Measurements from ENCODE around the gene CDC73. TPM values are rescaled to one million over a fixed set of nuclear protein-coding genes. Genes with fewer than 3 reads are reported as not detected.
A peak's percentile ranks its signal among the peaks of the same experiment; 100 is the strongest.

Gene CDC73
- 10 to 100 TPM; 22.8 to 34.4 (median 28.5) TPM for polyA plus RNA-seq (ENCODE audit: insufficient read length in 10 of 10)
- long read RNA-seq, donor 1, full-length matches to known transcripts: 3 of 18 reads
- long read RNA-seq, donor 1, partial matches to known transcripts: 9 of 18 reads
- long read RNA-seq, donor 1, other reads (novel, unspliced or antisense): 6 of 18 reads
- long read RNA-seq, donor 2, full-length matches to known transcripts: 6 of 12 reads
- long read RNA-seq, donor 2, partial matches to known transcripts: 6 of 12 reads
- long read RNA-seq, donor 2, other reads (novel, unspliced or antisense): 0 of 12 reads
- long read RNA-seq, donor 3: 0 reads
- long read RNA-seq, donor 4, full-length matches to known transcripts: 2 of 2 reads
- long read RNA-seq, donor 4, partial matches to known transcripts: 0 of 2 reads
- long read RNA-seq, donor 4, other reads (novel, unspliced or antisense): 0 of 2 reads
- long read RNA-seq, donor 5, full-length matches to known transcripts: 1 of 12 reads
- long read RNA-seq, donor 5, partial matches to known transcripts: 11 of 12 reads
- long read RNA-seq, donor 5, other reads (novel, unspliced or antisense): 0 of 12 reads
- long read RNA-seq, donor 6, full-length matches to known transcripts: 4 of 11 reads
- long read RNA-seq, donor 6, partial matches to known transcripts: 7 of 11 reads
- long read RNA-seq, donor 6, other reads (novel, unspliced or antisense): 0 of 11 reads
- long read RNA-seq, donor 7, full-length matches to known transcripts: 3 of 3 reads
- long read RNA-seq, donor 7, partial matches to known transcripts: 0 of 3 reads
- long read RNA-seq, donor 7, other reads (novel, unspliced or antisense): 0 of 3 reads
- long read RNA-seq, donor 8, full-length matches to known transcripts: 1 of 1 reads
- long read RNA-seq, donor 8, partial matches to known transcripts: 0 of 1 reads
- long read RNA-seq, donor 8, other reads (novel, unspliced or antisense): 0 of 1 reads
- long read RNA-seq, donor 9: 0 reads

- DNase-seq: peak; percentile 95 to 99 (median 96)
These were observed at the start of gene CDC73 for GRCh38 chr1:193121616-193122593. Gene CDC73, plus strand, starts transcription at chr1:193122031. Its CDS starts 170 bp downstream, at chr1:193122201.

- no peak for DNase-seq
These were observed 43.8 kb upstream of the CDC73 start for GRCh38 chr1:193077991-193078390.

- no peak for DNase-seq
These were observed 42.6 kb upstream of the CDC73 start for GRCh38 chr1:193079187-193079586.

GRCh38 chr1:193083365-193084088 is 38.3 kb upstream of the CDC73 start:
- DNase-seq: no peak

GRCh38 chr1:193085263-193085662 is 36.6 kb upstream of the CDC73 start:
- no peak for DNase-seq

GRCh38 chr1:193086342-193086741 is 35.5 kb upstream of the CDC73 start:
- no peak for DNase-seq

GRCh38 chr1:193087893-193088292 is 33.9 kb upstream of the CDC73 start:
- DNase-seq: no peak

GRCh38 chr1:193090865-193091264 is 31.0 kb upstream of the CDC73 start:
- DNase-seq: no peak

GRCh38 chr1:193094112-193094511 is 27.7 kb upstream of the CDC73 start:
- DNase-seq: no peak

- no peak for DNase-seq
These were observed 19.2 kb upstream of the CDC73 start for GRCh38 chr1:193102662-193103061.

- DNase-seq: peak in 1 of 3 donors; percentile 7
These were observed 17.9 kb upstream of the CDC73 start for GRCh38 chr1:193103759-193104501.

GRCh38 chr1:193104502-193104906 is 17.3 kb upstream of the CDC73 start:
- peak in 2 of 3 donors; percentile 34 to 43 for DNase-seq

- peak; percentile 78 to 95 (median 87) for DNase-seq
These were observed 16.7 kb upstream of the CDC73 start, which contains the start of gene GLRX2 for GRCh38 chr1:193104907-193105820. Gene GLRX2, minus strand, starts transcription at chr1:193105414. Its CDS starts 32 bp downstream, at chr1:193105382.

- no peak for DNase-seq
These were observed 16.0 kb upstream of the CDC73 start for GRCh38 chr1:193105821-193106177.

GRCh38 chr1:193108471-193108870 is 13.4 kb upstream of the CDC73 start:
- no peak for DNase-seq

- no peak for DNase-seq
These were observed 12.2 kb upstream of the CDC73 start for GRCh38 chr1:193109619-193110018.

- DNase-seq: no peak
These were observed 11.6 kb upstream of the CDC73 start for GRCh38 chr1:193110246-193110645.

GRCh38 chr1:193110864-193111263 is 11.0 kb upstream of the CDC73 start:
- no peak for DNase-seq

Measured in muscle of back (tissue), 13 donors.